Smooth muscle cell of the pulmonary artery (primary cell): ENCODE data around the gene MLEC. TPM values are rescaled to one million over a fixed set of nuclear protein-coding genes. Genes with fewer than 3 reads are reported as not detected.

Experiments
- total RNA-seq: library from RNA; depleted of rRNA; stranded (reverse); fragments of >200 nt; gene quantifications from 2 replicates; pipeline ENCODE4 v1.2.3, GENCODE V29; 2014

Gene MLEC
- total RNA-seq = 136 and 156 TPM in 2 replicates

GRCh38 chr12:120686690-120687577 is at the start of gene MLEC:
MLEC (plus strand) TSS chr12:120687149; CDS start chr12:120687297, 148 bp downstream.

GRCh38 chr12:120639771-120640721 is 46.9 kb upstream of the MLEC start, which contains the start of gene CABP1:
CABP1 (plus strand) TSS chr12:120640626; CDS start chr12:120640686, 60 bp downstream.

GRCh38 chr12:120710031-120710804 is 23.3 kb downstream of the MLEC start, which contains the start of gene UNC119B:
UNC119B (plus strand) TSS chr12:120710458; CDS start chr12:120710475, 17 bp downstream.

GRCh38 chr12:120725659-120726509 is 38.9 kb downstream of the MLEC start, which contains the start of gene ACADS:
ACADS (plus strand) TSS chr12:120725826; CDS start chr12:120725886, 60 bp downstream.

Other genes with a start within 250 kb of the MLEC start
- 323 and 352 TPM in 2 replicates for gene COX6A1, start 249.0 kb upstream of the MLEC start, total RNA-seq
- 14.4 and 16.9 TPM in 2 replicates for gene TRIAP1, start 240.8 kb upstream of the MLEC start, total RNA-seq
- 17.0 and 20.2 TPM in 2 replicates for gene GATC, start 240.7 kb upstream of the MLEC start, total RNA-seq
- gene SRSF9, start 217.4 kb upstream of the MLEC start, total RNA-seq = 170 and 195 TPM in 2 replicates
- gene DYNLL1, start 191.0 kb upstream of the MLEC start, total RNA-seq = 261 and 303 TPM in 2 replicates
- 25.3 and 30.5 TPM in 2 replicates for gene COQ5, start 158.0 kb upstream of the MLEC start, total RNA-seq
- gene RNF10, start 152.8 kb upstream of the MLEC start, total RNA-seq = 189 and 197 TPM in 2 replicates
- 26.1 and 36.7 TPM in 2 replicates for gene POP5, start 105.7 kb upstream of the MLEC start, total RNA-seq
- gene CABP1, start 46.5 kb upstream of the MLEC start, total RNA-seq = 1.6 and 21.4 TPM in 2 replicates
- gene UNC119B, start 23.3 kb downstream of the MLEC start, total RNA-seq = 43.9 and 44.3 TPM in 2 replicates
- gene ACADS, start 38.7 kb downstream of the MLEC start, total RNA-seq = 5.6 and 6.6 TPM in 2 replicates
- gene SPPL3, start 217.2 kb downstream of the MLEC start, total RNA-seq = 9.4 and 9.5 TPM in 2 replicates